GM19099 (cell line): ENCODE measurements around the gene GPR15LG.

Experiments
- POLR2A ChIP-seq: IDR thresholded peaks from 3 replicates; pipeline ENCODE4 v1.6.1; 2011; ENCODE audit warnings: low read depth; ENCODE audit not compliant: insufficient read length; ENCODE audit errors: extremely low read depth

Gene GPR15LG

DNA sequence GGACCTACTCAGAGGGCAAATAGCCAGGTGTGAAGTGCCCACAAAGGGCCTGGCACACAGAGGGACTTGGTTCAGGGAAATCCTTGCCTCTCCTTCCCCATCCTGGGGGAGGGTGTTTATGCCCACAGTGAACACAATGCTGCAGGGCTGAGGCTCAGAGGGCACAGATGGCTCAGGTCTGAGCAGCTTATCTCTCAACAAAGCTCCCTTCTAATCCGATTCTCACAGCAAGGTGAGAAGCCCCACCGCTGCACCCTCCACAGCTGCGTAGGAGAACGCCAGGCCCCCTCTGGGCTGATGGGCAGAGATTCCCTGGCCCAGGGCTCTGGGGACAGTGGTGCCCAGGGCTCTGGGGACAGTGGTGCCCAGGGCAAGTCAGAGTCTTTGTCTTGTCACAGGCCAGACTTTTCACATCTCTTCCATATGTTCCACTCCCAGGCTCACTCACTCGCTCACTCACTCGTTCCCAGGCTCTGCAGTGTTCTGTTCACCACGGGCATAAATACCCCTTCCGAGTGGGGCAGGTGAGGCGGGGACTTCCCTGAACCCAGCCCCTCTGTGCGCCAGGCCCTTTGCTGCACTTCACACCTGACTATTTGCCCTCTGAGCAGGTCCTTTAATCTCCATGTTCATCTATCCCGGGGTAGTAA is 12.1 kb downstream of the GPR15LG start:
- TF ChIP-seq POLR2A: no peak

DNA sequence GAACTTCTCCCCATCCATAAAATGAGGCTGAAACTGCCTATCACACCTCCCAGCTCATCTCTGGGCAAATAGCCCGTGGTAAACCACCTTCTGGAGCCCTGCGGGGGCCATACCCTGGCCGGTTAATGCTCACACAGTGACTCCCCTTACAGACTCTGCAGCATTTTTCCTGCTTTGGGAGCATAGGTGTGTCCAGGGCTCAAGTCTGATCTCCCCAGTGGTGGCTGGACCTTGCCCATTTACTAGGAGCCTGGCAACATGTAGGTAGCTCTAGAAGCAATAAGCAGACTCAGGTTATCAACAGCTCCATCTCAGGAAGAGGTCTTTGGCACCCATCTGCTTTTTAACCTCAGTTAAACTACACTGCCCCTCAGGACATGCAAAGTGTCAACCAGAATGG is 15.2 kb downstream of the GPR15LG start:
- no peak for TF ChIP-seq POLR2A

DNA sequence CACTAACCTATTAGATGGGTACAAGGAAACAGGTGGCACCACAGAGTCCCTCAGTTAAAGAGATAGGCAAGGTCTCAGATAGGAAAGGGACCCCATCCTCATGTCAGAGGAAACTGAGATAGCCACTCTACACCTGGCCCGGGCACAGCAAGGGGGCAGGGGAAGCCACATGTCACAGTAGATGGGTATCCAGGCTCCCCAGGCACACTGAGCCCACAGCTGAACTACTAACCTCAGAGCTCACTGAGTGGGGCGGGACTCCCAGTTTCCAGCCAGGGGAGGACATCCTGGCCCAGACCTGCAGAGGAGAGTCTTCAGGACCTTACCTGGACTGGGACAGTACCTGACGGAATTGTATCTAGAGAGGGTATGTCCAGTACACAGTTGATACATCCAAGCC is 17.0 kb downstream of the GPR15LG start:
- no peak for TF ChIP-seq POLR2A

DNA sequence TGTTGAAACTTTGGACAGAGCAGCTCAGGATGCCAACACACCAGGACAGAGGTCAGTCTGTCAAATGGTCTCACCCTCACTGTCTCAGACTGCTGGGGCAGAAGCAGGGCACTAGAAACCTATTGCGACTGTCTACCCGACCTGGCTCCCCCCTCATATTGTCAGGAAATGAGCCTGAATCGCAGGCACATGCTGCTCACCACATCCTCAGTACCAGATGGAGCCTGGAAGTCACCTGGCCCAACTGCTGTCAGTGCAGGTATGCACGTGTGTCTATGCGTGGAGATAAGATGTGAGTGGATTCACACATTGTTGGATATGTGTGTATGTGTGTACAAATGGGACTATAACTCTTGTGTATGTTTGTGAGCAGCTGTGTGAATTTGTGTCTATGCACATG is 17.5 kb downstream of the GPR15LG start:
- no peak for TF ChIP-seq POLR2A

DNA sequence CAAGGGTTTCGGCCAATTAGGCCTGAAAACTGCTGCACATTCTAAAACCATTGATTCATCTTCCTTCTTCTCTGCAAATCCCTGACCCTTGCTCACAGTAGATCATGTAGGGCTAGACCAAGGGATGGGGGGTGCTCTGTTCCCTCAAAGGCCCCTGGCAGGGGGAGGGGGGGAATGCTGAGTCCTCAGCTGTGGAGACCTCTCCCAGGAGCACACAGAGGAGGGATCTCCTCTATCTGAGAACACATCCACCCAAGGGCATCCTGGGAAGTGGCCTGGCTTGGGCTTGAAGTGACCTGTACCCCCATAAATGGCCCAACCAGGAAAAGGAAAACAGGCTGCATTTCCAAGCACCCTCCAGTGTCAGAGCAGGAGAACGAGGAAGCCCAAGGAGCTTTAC is 19.7 kb downstream of the GPR15LG start:
- TF ChIP-seq POLR2A: no peak

DNA sequence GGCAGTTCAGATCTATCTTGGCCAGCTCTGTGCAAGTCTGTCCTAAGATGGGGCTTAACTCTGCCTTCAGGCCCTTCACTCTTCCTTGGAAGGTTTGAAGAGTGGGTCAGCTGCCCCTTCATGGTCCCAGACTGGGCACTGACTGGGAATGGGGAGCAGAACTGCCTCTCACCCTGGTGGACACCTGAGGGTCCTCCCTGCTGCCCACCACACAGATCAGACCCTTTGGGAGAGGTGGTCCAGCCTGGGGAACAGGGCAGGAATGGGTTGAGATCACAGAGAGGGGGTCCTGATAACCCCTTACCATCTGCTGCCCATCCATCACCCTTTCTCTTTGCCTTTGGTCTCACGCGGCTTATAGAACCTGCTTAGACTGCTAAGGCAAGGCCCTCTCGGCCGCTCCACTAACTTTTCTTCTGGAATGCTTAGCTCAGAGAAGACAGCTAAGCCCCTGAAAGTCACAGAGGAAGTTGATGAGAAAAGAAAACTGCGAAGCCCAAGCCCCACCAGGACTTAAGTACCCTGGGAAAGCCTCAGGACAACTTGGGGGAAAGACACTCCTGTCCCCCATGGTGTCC is 20.3 kb downstream of the GPR15LG start:
- no peak for TF ChIP-seq POLR2A

DNA sequence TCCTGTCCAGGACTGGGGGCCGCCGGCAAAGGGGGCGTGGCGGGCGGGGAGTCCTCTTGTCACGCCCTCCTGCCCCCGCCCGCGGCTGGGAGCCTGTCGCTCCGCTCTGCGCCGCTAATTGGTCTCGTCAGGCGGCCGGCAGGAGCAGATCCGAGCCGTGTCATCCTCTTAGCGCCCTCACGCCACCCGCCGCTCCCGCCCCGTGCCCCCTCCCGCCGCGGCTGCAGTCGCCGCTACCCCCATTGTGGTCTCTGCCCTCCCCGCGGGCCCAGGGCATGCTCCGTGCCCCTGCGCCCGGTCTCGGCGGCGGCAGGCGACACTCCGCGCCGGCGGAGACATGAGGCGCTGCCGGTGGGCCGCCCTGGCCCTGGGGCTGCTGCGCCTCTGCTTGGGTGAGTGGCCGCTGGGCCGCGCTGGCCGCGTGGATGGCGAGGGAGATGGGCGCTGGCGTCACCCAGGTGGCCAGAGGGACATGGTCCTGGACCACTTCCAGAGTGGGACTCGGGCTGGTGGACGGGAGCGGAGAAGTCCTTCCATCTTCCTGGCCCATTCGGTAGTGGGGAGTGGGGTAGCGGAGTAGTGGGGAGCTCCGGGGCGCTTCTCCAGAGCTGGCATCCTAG is 20.9 kb downstream of the GPR15LG start, which contains the start of gene CDHR1:
TSS of gene CDHR1 (plus strand) at position 114 of the 620 bp plus-strand sequence. CDS start at position 338, 224 bp downstream.
- no peak for TF ChIP-seq POLR2A

DNA sequence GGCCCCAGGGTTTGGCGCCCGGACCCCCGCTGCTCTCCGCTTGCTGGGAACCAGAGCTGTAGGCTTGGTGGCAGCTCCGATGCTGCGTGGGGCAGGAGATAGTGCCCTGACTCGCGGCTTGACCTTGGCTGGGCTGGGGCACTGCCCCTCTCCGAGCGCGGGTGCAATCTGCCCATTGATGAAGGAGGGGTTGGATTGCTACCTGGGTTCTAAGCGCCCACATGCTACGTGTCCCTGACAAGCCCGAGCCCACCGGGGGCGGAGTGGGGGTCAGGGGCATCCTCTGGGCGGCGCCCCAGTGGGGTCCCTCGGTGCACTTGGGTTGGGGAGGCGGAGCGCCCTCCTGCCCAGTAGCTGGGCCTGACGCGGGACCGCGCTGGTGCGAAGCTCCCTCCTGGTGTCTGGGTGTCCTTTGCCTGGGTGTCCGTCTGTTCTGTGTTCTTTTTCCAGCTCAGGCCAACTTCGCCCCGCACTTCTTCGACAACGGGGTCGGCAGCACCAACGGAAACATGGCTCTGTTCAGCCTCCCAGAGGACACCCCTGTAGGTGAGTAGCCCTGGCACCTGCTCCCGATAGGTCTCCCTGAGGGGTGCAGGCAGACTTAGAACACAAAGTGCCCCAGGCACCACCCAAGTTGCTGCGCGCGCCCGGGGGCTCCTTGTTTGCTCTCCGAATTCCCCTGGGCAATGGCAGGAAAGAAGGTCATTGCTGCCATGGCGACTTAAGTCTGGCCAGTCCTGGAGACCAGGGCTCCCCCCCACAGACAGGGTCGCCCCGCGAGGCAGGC is 21.6 kb downstream of the GPR15LG start:
- no peak for TF ChIP-seq POLR2A

DNA sequence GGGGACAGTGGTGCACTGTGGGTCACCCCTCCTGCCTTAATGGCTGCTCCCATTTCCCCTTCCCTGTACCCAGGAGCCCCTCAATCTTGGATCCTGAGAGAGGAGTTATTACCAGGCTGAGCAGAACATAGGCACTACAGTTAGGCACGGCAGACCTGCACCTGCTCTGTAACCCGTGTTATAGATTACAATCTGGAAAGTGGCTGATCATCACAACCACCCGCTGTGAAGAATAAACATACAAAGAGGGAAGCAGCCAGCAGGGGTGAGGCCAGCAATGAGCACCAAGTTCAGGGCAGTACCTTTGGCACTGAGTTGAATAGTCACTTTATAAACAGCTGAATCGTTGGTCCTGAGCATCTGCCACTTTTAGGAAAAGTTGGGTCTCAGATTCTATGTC is 22.5 kb downstream of the GPR15LG start:
- no peak for TF ChIP-seq POLR2A

DNA sequence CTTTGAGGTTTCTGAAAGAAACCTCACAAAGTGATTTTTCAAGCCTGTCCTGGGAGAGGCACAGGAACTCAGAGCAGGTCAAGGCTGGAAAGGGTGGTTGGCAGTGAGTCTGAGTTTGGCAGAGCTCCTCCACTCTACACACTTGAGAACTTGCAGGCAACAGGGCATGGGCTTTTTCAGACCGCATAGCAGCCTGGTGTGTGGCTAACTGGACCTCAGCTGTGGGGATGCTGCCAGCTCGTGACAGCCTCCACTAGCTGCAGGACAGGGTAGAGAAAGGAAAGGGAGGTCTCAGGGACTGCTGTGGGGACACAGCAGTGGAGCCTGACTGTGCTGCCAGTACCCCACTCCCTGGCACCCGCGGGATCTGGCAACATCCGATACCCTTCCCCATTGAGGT is 23.3 kb downstream of the GPR15LG start:
- no peak for TF ChIP-seq POLR2A

DNA sequence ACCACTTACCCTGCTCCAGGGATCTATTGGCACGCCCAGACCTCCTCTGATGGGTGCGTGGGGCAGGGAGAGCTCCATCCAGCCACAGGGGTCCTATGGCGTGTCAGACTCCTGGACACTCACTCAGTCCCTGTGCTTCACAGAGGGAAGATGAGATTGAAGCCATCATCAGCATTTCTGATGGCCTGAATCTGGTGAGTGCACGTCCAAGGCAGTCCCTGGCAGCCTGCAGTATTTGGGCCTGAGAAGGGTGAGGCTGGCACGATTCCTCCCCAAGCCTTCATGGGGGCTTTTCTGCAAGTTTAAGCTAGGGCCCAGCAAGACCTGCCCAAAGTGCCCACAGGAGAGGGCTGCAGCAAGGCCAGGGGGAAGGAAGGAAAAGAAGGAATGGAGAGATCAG is 24.0 kb downstream of the GPR15LG start:
- no peak for TF ChIP-seq POLR2A

DNA sequence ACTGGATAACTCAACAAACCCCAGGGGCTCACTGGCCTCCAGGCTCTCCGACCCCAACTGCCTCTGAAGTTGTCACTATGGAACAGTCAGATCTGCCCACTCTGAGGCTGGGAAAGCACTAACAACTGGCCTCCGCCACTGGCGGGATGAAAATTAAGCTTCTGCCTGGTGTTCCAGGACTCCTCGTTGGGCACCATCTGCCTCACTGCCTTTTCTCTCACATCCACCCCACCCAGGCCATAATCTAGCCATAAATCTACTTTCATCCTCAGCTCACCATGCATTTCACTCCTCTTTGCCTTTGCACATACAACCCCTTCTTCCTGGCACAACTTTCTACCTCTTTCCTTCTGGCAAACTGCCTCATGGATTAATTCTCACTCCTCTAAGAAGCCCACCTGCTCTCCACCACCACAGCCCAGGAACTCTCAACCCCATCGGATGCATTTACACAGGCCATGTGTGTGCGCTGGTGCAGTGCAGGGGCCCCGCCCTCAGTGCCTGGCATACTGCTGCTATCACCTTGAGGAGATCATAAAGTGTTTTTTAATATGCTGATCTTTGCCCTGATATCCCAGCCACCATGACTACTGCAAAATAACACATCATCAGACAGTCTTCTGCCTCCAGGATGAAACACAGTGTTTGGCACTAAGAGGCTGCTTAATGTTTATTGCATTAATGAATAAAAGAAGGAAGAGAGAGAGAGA is 24.8 kb downstream of the GPR15LG start:
- TF ChIP-seq POLR2A: no peak

DNA sequence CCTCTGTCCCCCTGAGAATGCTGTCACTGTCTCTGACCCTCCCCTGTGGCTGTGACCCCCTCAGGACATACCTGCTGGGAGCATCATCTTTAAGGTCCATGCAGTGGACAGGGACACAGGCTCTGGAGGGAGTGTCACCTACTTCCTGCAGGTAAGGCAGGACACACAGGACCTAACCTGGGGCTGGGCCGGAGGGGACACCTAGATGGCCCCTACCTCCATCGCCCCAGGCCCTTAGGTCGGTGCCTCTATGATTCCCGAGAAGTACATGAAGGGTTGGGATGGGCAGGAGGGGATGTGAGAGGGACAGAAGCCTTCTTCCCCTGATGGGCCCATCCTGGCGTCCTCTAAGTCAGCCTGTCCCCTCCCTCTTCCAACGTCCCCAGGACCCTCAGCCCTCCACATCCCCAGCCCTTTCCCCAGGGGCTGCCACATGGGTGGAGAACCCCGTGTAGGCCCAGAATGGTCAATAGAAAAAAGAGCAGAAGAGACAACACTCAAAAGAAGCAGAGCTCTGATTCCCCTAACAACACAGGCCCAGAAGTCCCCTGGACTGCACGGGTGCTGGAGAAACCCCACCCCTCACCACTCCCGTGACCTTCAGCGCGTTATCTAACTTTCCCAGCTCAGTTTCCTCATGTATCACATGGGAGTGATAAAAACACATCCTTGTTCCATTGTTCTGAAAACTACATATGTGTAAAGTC is 27.1 kb downstream of the GPR15LG start:
- no peak for TF ChIP-seq POLR2A

DNA sequence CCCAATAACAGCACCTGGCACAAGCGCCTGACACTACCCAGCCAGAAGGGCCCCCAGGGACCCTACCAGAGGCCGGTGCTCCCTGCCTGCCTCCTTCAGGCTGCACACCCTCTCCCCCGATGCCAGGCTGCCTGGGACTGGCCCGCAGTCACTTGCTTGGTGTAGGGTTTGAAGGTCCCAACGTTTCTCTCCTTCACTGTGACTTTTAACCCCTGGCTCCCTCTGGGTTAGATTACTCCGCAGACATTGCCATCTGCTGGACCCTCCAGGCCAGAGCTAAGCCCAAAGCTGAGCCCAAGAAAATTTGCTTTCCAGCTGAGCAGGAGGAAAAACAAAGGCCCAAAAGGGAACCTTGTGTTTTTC is 27.6 kb downstream of the GPR15LG start:
- no peak for TF ChIP-seq POLR2A

DNA sequence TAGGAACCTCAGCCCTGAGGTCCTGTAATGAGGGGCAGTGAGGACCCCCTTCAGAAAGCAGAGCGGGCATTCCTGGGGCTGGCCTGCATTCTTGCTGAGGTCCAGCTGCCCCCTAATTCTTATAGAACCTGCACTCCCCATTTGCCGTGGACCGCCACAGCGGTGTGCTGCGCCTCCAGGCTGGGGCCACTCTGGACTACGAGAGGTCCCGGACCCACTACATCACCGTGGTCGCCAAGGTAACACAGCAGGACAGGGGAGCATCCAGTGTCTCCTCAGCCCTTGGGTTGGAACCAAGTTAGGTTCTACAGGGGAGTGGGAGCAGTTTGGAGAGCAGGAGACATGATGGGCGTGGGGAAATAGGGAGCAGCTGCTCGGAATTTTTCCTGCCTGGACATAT is 28.1 kb downstream of the GPR15LG start:
- no peak for TF ChIP-seq POLR2A

DNA sequence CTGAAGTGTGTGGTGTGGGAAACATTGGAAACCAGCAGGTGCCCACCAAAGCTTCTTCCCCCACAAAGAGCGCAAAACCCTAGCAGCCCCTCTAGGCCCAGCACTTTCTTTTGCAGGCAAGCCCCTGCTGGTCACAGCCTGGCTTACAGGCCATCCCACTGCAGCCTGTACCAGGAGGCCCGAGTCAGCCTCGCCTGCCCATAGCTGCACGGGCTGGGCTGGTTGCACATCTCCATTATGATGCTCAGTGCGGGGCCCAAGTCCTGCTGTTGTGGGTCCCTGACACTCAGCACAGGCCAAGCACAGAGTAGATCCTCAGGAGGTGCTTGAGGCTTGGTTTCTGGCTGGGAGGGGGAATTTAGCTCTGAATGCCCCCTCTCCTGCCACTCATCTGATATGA is 28.7 kb downstream of the GPR15LG start:
- no peak for TF ChIP-seq POLR2A
